Brain microvascular endothelial cell (primary cell): ENCODE data around the gene MEF2C.

Source experiments
- DNase-seq: peaks from one replicate; pipeline ENCODE4 v3.0.0-alpha.2; 2020
- H3K27ac ChIP-seq: fragments of 250-450 bp; sonication (Bioruptor Pico); 2 replicates; pipeline ENCODE4 v1.5.1; 2020; ENCODE audit warnings: mild to moderate bottlenecking, moderate library complexity
- H3K27me3 ChIP-seq: fragments of 250-450 bp; sonication (Bioruptor Pico); replicated peaks from 2 replicates; pipeline ENCODE4 v1.5.1; 2020; ENCODE audit warnings: mild to moderate bottlenecking
- H3K36me3 ChIP-seq: fragments of 250-450 bp; sonication (Bioruptor Pico); replicated peaks from 2 replicates; pipeline ENCODE4 v1.5.1; 2020; ENCODE audit warnings: mild to moderate bottlenecking
- H3K4me3 ChIP-seq: 2 replicates; pipeline ENCODE4 v1.5.1; 2011; ENCODE audit warnings: low read depth, mild to moderate bottlenecking, control low read depth, low read length, moderate library complexity
- CTCF ChIP-seq: IDR thresholded peaks from 2 replicates; pipeline ENCODE4 v1.5.1; 2011; ENCODE audit warnings: low read depth, mild to moderate bottlenecking, moderate library complexity, low read length, control low read depth, inconsistent platforms; ENCODE audit errors: missing control alignments
- in situ Hi-C: cut with HindIII; loops from 2 replicates; pipeline ENCODE4 v1.10.0; 2017; ENCODE audit warnings: low sequenced_read_pairs, low pct_ligation_motif_present

MEF2C gene

GRCh38 chr5:88760527-88760926 is 122.5 kb downstream of the MEF2C start:
- TF ChIP-seq CTCF = no peak
- Histone ChIP-seq H3K27me3 (no peaks in the 10 kb centered on the region), H3K27ac (no peak overlapping the region), H3K4me3 (no peak overlapping the region), H3K36me3 (no peaks in the 10 kb centered on the region)
- no peak for DNase-seq
- in situ Hi-C loops = no loop called here

GRCh38 chr5:88758591-88758990 is 124.4 kb downstream of the MEF2C start:
- TF ChIP-seq CTCF = no peak
- Histone ChIP-seq H3K27ac (no peak overlapping the region), H3K27me3 (no peaks in the 10 kb centered on the region), H3K36me3 (no peaks in the 10 kb centered on the region), H3K4me3 (no peak overlapping the region)
- in situ Hi-C loops = no loop called here
- no peak for DNase-seq

- TF ChIP-seq CTCF = no peak
- no peaks in the 10 kb centered on the region for H3K36me3 ChIP-seq
- no peak overlapping the region for H3K4me3 ChIP-seq
- H3K27ac ChIP-seq = no peak overlapping the region
- in situ Hi-C loops = no loop called here
- no peaks in the 10 kb centered on the region for H3K27me3 ChIP-seq
- DNase-seq = no peak
These were observed 124.8 kb downstream of the MEF2C start for GRCh38 chr5:88758184-88758583.

GRCh38 chr5:88756953-88757352 is 126.0 kb downstream of the MEF2C start:
- H3K27ac ChIP-seq = no peak overlapping the region
- H3K36me3 ChIP-seq = no peaks in the 10 kb centered on the region
- no peak for DNase-seq
- no peak for TF ChIP-seq CTCF
- no peaks in the 10 kb centered on the region for H3K27me3 ChIP-seq
- in situ Hi-C loops = no loop called here
- no peak overlapping the region for H3K4me3 ChIP-seq

- TF ChIP-seq CTCF = no peak
- H3K36me3 ChIP-seq = no peaks in the 10 kb centered on the region
- no peak for DNase-seq
- H3K27me3 ChIP-seq = no peaks in the 10 kb centered on the region
- H3K27ac ChIP-seq = no peak overlapping the region
- in situ Hi-C loops = no loop called here
- no peak overlapping the region for H3K4me3 ChIP-seq
These were observed 134.3 kb downstream of the MEF2C start for GRCh38 chr5:88748666-88749065.

GRCh38 chr5:88746438-88746882 is 136.5 kb downstream of the MEF2C start:
- no peaks in the 10 kb centered on the region for H3K36me3 ChIP-seq
- in situ Hi-C loops = no loop called here
- H3K27ac ChIP-seq = no peak overlapping the region
- no peak overlapping the region for H3K4me3 ChIP-seq
- H3K27me3 ChIP-seq = no peaks in the 10 kb centered on the region
- TF ChIP-seq CTCF = no peak
- DNase-seq = no peak
